SK-N-SH (cell line): ENCODE results near the gene KCNN3. TPM values are rescaled to one million over a fixed set of nuclear protein-coding genes. Genes with fewer than 3 reads are reported as not detected.
A peak's percentile ranks its signal among the peaks of the same experiment; 100 is the strongest.

Source experiments
- CTCF ChIA-PET: fragments of 300-600, 350-600 bp; formaldehyde crosslinking; extraction: SDS; loops from one replicate; lab custom pipeline; 2021; lab: Yijun Ruan, JAX
- POLR2A ChIA-PET: fragments of 350-600 bp; sonication (Branson Sonifier 250); formaldehyde crosslinking; extraction: SDS; loops from one replicate; lab custom pipeline; 2020; ENCODE audit warnings: antibody characterized with exemption, inconsistent platforms; lab: Yijun Ruan, JAX
- DNase-seq: peaks from one replicate; pipeline ENCODE4 v3.0.0; 2012
- H2AFZ ChIP-seq: fragments of 200-600 bp; sonication (generic); 2 replicates; pipeline ENCODE4 v1.8.1; 2016; ENCODE audit warnings: antibody characterized with exemption, mild to moderate bottlenecking, low read depth
- H3F3A ChIP-seq: fragments of 200-600 bp; sonication (generic); replicated peaks from 2 replicates; pipeline ENCODE3; 2016; ENCODE audit warnings: antibody characterized with exemption, mild to moderate bottlenecking; ENCODE audit not compliant: insufficient read depth
- H3K27ac ChIP-seq, 2 experiments: fragments of 200-500 bp in 1 of 2; fragments of 200-600 bp in 1 of 2; sonication (Bioruptor generic) in 1 of 2; sonication (generic), shearing (Covaris generic) in 1 of 2; 2 replicates each; pipeline versions ENCODE4 v1.5.1 to v1.6.1; 2014 to 2016; ENCODE audit warnings: low read depth in 2 of 2, inconsistent platforms in 1 of 2, low read length in 1 of 2, mild to moderate bottlenecking in 1 of 2, mixed read lengths in 1 of 2
- H3K27me3 ChIP-seq: fragments of 200-600 bp; sonication (generic), shearing (Covaris generic); 2 replicates; pipeline ENCODE4 v1.6.1; 2016; ENCODE audit warnings: mixed run types; ENCODE audit not compliant: insufficient read depth
- H3K36me3 ChIP-seq, 2 experiments: fragments of 200-500 bp in 1 of 2; fragments of 200-600 bp in 1 of 2; sonication (Bioruptor generic) in 1 of 2; sonication (generic) in 1 of 2; replicated peaks in 1 of 2; 2 replicates each; pipeline versions ENCODE3 to v1.5.1; 2014 to 2016; ENCODE audit warnings: low read length in 1 of 2, mild to moderate bottlenecking in 1 of 2; ENCODE audit not compliant: insufficient read depth in 2 of 2, control insufficient read depth in 1 of 2
- H3K4me1 ChIP-seq, 2 experiments: fragments of 200-500 bp in 1 of 2; fragments of 200-600 bp in 1 of 2; sonication (Bioruptor generic) in 1 of 2; sonication (generic), shearing (Covaris generic) in 1 of 2; 2 replicates each; pipeline versions ENCODE4 v1.5.1 to v1.6.1; 2014 to 2016; ENCODE audit warnings: low read depth in 1 of 2, low read length in 1 of 2, mixed run types in 1 of 2; ENCODE audit not compliant: insufficient read depth in 2 of 2, control insufficient read depth in 1 of 2
- H3K4me2 ChIP-seq: fragments of 200-600 bp; sonication (generic), shearing (Covaris generic); 2 replicates; pipeline ENCODE4 v1.6.1; 2017; ENCODE audit warnings: mixed run types
- H3K4me3 ChIP-seq, 2 experiments: fragments of 200-500 bp in 1 of 2; fragments of 200-600 bp in 1 of 2; sonication (Bioruptor generic) in 1 of 2; sonication (generic), shearing (Covaris generic) in 1 of 2; 2 replicates each; pipeline versions ENCODE4 v1.5.1 to v1.8.1; 2014 to 2016; ENCODE audit warnings: low read depth in 2 of 2, inconsistent platforms in 1 of 2, low read length in 1 of 2, mild to moderate bottlenecking in 1 of 2, mixed read lengths in 1 of 2, moderate library complexity in 1 of 2
- H3K79me2 ChIP-seq: fragments of 200-600 bp; sonication (generic); 2 replicates; pipeline ENCODE4 v1.8.1; 2017; ENCODE audit warnings: mild to moderate bottlenecking; ENCODE audit not compliant: insufficient read depth
- H3K9ac ChIP-seq: fragments of 200-600 bp; sonication (generic); 2 replicates; pipeline ENCODE4 v1.6.1; 2017; ENCODE audit warnings: mixed run types
- H3K9me2 ChIP-seq: fragments of 200-600 bp; sonication (generic); 2 replicates; pipeline ENCODE4 v1.6.1; 2017; ENCODE audit warnings: mixed run types
- H3K9me3 ChIP-seq: fragments of 200-600 bp; sonication (generic); 2 replicates; pipeline ENCODE4 v1.6.1; 2017; ENCODE audit warnings: mixed run types, mild to moderate bottlenecking, moderate library complexity
- H4K20me1 ChIP-seq: fragments of 200-600 bp; sonication (generic); 2 replicates; pipeline ENCODE4 v1.6.1; 2017; ENCODE audit warnings: mild to moderate bottlenecking, mixed run types; ENCODE audit not compliant: insufficient read depth
- CHD2 ChIP-seq: fragments of 150-350 bp; IDR thresholded peaks from 2 replicates; pipeline ENCODE4 v1.6.1; 2018; ENCODE audit warnings: low read length; ENCODE audit not compliant: partially characterized antibody
- CTCF ChIP-seq: fragments of 200-600 bp; sonication (generic); IDR thresholded peaks from 2 replicates; pipeline ENCODE4 v1.6.1; 2017; ENCODE audit warnings: antibody characterized with exemption, mild to moderate bottlenecking, moderate library complexity
- ELF1 ChIP-seq: IDR thresholded peaks from 2 replicates; pipeline ENCODE4 v1.4.0; 2012
- EZH2phosphoT487 ChIP-seq: fragments of 200-600 bp; sonication (generic); IDR thresholded peaks from 2 replicates; pipeline ENCODE4 v1.6.1; 2017; ENCODE audit warnings: low read depth, mixed run types, mild to moderate bottlenecking, antibody characterized with exemption, moderate library complexity, borderline replicate concordance
- FOSL2 ChIP-seq: IDR thresholded peaks from 2 replicates; pipeline ENCODE4 v1.4.0; 2012; ENCODE audit warnings: low read depth, mild to moderate bottlenecking, moderate library complexity, borderline replicate concordance
- FOXJ3 ChIP-seq: sonication (generic); formaldehyde crosslinking; IDR thresholded peaks from 2 replicates; pipeline ENCODE4 v1.5.1; 2020; ENCODE audit warnings: mild to moderate bottlenecking, missing genetic modification reagents
- FOXM1 ChIP-seq: IDR thresholded peaks from 2 replicates; pipeline ENCODE4 v1.4.0; 2012; ENCODE audit warnings: low read depth, mild to moderate bottlenecking
- GABPA ChIP-seq: IDR thresholded peaks from 2 replicates; pipeline ENCODE4 v1.4.0; 2012; ENCODE audit warnings: low read depth, mild to moderate bottlenecking
- MAX ChIP-seq: IDR thresholded peaks from 2 replicates; pipeline ENCODE4 v1.4.0; 2012; ENCODE audit warnings: low read depth
- MXI1 ChIP-seq: IDR thresholded peaks from 2 replicates; pipeline ENCODE4 v1.6.1; 2012; ENCODE audit warnings: mild to moderate bottlenecking, low read depth, low read length, improper control_type of control experiment
- NFIC ChIP-seq: IDR thresholded peaks from 2 replicates; pipeline ENCODE4 v1.4.0; 2012; ENCODE audit warnings: borderline replicate concordance
- RAD21 ChIP-seq: IDR thresholded peaks from 2 replicates; pipeline ENCODE4 v1.6.1; 2012; ENCODE audit warnings: mild to moderate bottlenecking, low read length
- RFX5 ChIP-seq: IDR thresholded peaks from 2 replicates; pipeline ENCODE4 v1.6.1; 2012; ENCODE audit warnings: mild to moderate bottlenecking, improper control_type of control experiment, low read length
- SIN3A ChIP-seq: IDR thresholded peaks from 2 replicates; pipeline ENCODE4 v1.6.1; 2012; ENCODE audit warnings: low read depth, mild to moderate bottlenecking, low read length, moderate library complexity, borderline replicate concordance
- SMC3 ChIP-seq: IDR thresholded peaks from 2 replicates; pipeline ENCODE4 v1.6.1; 2012; ENCODE audit warnings: low read depth, low read length, improper control_type of control experiment
- TAF1 ChIP-seq: IDR thresholded peaks from 2 replicates; pipeline ENCODE4 v1.6.1; 2012; ENCODE audit warnings: low read depth, mild to moderate bottlenecking, low read length, moderate library complexity, borderline replicate concordance
- TEAD4 ChIP-seq: IDR thresholded peaks from 2 replicates; pipeline ENCODE4 v1.4.0; 2012; ENCODE audit warnings: mild to moderate bottlenecking, borderline replicate concordance; ENCODE audit not compliant: insufficient read depth
- USF1 ChIP-seq: IDR thresholded peaks from 2 replicates; pipeline ENCODE4 v1.4.0; 2012; ENCODE audit warnings: low read depth, borderline replicate concordance
- USF2 ChIP-seq: fragments of 150-350 bp; IDR thresholded peaks from 2 replicates; pipeline ENCODE4 v1.6.1; 2017; ENCODE audit warnings: antibody characterized with exemption, low read length, low read depth, borderline replicate concordance
- ZBTB33 ChIP-seq: IDR thresholded peaks from 2 replicates; pipeline ENCODE4 v1.4.0; 2012; ENCODE audit warnings: low read depth, borderline replicate concordance
- WGBS: methylation state at CpG from one replicate; pipeline ENCODE4 v1.1.6; 2017; ENCODE audit warnings: low lambda C conversion rate; 5-methylcytosine and 5-hydroxymethylcytosine counted together
- polyA plus RNA-seq, 3 experiments: library from polyadenylated mRNA; depleted of rRNA; stranded (reverse); fragments of >200 nt; gene quantifications; 2 replicates each; pipeline ENCODE4 v1.2.3, GENCODE V29; 2012

KCNN3 gene
- polyA plus RNA-seq, 1 of the 3 experiments (the other 2 are of a cell fraction) = 0.16 TPM

- Histone ChIP-seq H3K36me3 (no peaks in the 10 kb centered on the region), H2AFZ (no peak overlapping the region), H3K4me1 (peaks cover 0 to 26% of the 10 kb centered on the region in 2 experiments; a peak in 1 of 4 replicates), H3F3A (no peaks in the 10 kb centered on the region), H3K79me2 (no peaks in the 10 kb centered on the region), H3K4me3 (no peak overlapping the region; a peak in 1 of 4 replicates), H3K4me2 (no peak overlapping the region), H3K9ac (no peak overlapping the region), H4K20me1 (no peaks in the 10 kb centered on the region), H3K27ac (no peak overlapping the region), H3K9me2 (no peaks in the 10 kb centered on the region), H3K9me3 (no peaks in the 10 kb centered on the region)
- 70% methylated on average over 7 of the region's 7 CpGs for WGBS
- DNase-seq = peak; percentile 57
- ChIA-PET CTCF (interaction anchor here (0.5 to 3.2 kb wide), 20 partner anchors 9 to 343 kb away, joined by 3 to 29 read pairs (median 4); no protein-coding TSS in a partner anchor), POLR2A (interaction anchor here (0.5 kb wide), 1 partner anchor 270 kb away, joined by 3 read pairs; no protein-coding TSS in a partner anchor)
- TF ChIP-seq FOXJ3 (CRISPR knock-in tag) (no peak), MAX (no peak), TAF1 (no peak), RAD21 (peak; percentile 35), CTCF (peak; percentile 47)
- TF ChIP-seq, all 33 proteins: peak for 2
- H3K27me3 ChIP-seq = no peaks in the 10 kb centered on the region
Measured at GRCh38 chr1:154819628-154820590, 50.2 kb downstream of the KCNN3 start.

- no peaks in the 10 kb centered on the region for H3F3A ChIP-seq
- H3K9me2 ChIP-seq = no peaks in the 10 kb centered on the region
- DNase-seq = no peak
- H3K9ac ChIP-seq = no peak overlapping the region
- H3K4me1 ChIP-seq = peaks cover 0 to 27% of the 10 kb centered on the region in 2 experiments; a peak in 1 of 4 replicates
- no peak overlapping the region for H3K27ac ChIP-seq
- no peak overlapping the region for H2AFZ ChIP-seq
- ChIA-PET CTCF (interaction anchor here (0.8 to 3.2 kb wide), 18 partner anchors 9 to 340 kb away, joined by 3 to 29 read pairs (median 4); no protein-coding TSS in a partner anchor), POLR2A (no interaction called here)
- no peaks in the 10 kb centered on the region for H3K79me2 ChIP-seq
- no peaks in the 10 kb centered on the region for H3K27me3 ChIP-seq
- H3K4me2 ChIP-seq = no peak overlapping the region
- H4K20me1 ChIP-seq = no peaks in the 10 kb centered on the region
- H3K36me3 ChIP-seq = no peaks in the 10 kb centered on the region
- H3K4me3 ChIP-seq = no peak overlapping the region
- 58% methylated on average over 4 of the region's 6 CpGs for WGBS
- no peaks in the 10 kb centered on the region for H3K9me3 ChIP-seq
- TF ChIP-seq USF2 = no peak
- TF ChIP-seq ZBTB33 = no peak
- no peak for TF ChIP-seq CHD2
- TF ChIP-seq MXI1 = no peak
- TF ChIP-seq MAX = no peak
- no peak for TF ChIP-seq FOXM1
- TF ChIP-seq FOSL2 = no peak
- no peak for TF ChIP-seq SIN3A
- no peak for TF ChIP-seq EZH2phosphoT487
- TF ChIP-seq RFX5 = no peak
- TF ChIP-seq USF1 = no peak
- TF ChIP-seq SMC3 = no peak
- TF ChIP-seq GABPA = no peak
- no peak for TF ChIP-seq NFIC
- TF ChIP-seq ELF1 = no peak
- TF ChIP-seq TEAD4 = no peak
Measured at GRCh38 chr1:154818911-154819310, 51.2 kb downstream of the KCNN3 start.
